ENCODE data around the gene LEFTY2. TPM values are rescaled to one million over a fixed set of nuclear protein-coding genes. Genes with fewer than 3 reads are reported as not detected.

The LEFTY2 gene
- total and polyA plus RNA-seq, 4 donors, result 0.09 to 0.24 TPM; not detected in 2

GRCh38 chr1:225891229-225891972, 49.6 kb downstream of the LEFTY2 start (continued):
- TF ChIP-seq GABPA (IDR thresholded peaks at IDR 0.05 in 1 of 2, conservative IDR thresholded peaks at IDR 0.05 in 1 of 2), result no peak
- TF ChIP-seq, protein P1, sequence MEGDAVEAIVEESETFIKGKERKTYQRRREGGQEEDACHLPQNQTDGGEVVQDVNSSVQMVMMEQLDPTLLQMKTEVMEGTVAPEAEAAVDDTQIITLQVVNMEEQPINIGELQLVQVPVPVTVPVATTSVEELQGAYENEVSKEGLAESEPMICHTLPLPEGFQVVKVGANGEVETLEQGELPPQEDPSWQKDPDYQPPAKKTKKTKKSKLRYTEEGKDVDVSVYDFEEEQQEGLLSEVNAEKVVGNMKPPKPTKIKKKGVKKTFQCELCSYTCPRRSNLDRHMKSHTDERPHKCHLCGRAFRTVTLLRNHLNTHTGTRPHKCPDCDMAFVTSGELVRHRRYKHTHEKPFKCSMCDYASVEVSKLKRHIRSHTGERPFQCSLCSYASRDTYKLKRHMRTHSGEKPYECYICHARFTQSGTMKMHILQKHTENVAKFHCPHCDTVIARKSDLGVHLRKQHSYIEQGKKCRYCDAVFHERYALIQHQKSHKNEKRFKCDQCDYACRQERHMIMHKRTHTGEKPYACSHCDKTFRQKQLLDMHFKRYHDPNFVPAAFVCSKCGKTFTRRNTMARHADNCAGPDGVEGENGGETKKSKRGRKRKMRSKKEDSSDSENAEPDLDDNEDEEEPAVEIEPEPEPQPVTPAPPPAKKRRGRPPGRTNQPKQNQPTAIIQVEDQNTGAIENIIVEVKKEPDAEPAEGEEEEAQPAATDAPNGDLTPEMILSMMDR (IDR thresholded peaks at IDR 0.05; ENCODE audit: low read depth, low read length, missing input control), result no peak
- peak; percentile 36 to 73 for TF ChIP-seq HNF4A (conservative IDR thresholded peaks at IDR 0.05)
- TF ChIP-seq JUND (IDR thresholded peaks at IDR 0.05), result peak in 1 of 2 donors; percentile 50
- no peak for TF ChIP-seq RAD21 (IDR thresholded peaks at IDR 0.05)
- TF ChIP-seq MAX (IDR thresholded peaks at IDR 0.05), result peak; percentile 27

DNA sequence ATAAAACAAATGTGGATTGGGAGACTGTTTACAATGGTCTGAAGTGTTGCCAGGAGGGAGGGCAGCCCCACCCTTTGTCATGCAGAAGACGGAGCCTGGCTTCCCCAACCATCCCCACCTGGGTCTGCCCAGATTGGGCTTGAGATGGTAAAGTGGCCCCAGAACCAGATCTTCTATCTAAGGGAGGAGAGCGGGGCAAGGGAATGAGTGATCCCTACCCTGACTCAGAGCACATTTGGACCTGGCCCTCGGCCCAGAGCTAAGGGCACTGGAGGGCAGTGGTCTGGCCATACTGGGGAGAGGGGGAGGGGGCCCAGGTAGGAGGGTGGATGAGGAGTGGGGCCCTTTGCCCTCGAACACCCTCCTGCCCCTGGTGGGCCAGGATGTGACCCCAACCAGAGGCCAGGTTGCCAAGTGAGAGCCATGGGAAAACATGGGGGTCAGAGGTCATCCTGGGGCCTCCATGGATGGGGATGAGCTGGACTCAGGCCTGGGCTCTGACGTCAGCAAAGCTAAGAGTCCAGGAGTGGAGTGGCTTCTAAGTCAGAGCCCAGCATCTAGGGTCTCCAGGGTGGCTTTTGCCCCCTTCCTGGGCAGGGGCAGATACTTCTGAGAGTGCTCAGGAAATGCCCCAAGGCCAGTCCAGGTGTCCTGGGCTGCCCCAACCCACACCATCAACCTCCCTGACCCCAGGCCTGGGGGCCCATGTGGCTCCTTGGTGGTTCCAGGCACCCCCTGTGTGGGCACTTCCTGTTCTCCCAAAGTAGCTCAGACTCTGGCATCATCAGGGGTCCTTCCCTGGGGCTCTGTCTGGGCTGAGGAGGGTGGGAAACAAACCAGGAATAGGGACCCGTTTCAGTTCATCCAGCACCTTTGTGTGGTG, 50.4 kb downstream of the LEFTY2 start:
- Histone ChIP-seq H3K9me3 (ENCODE audit: control insufficient read depth in 4 of 4, low read length in 3 of 4) (no peaks in the 10 kb centered on the region), H3K9ac (ENCODE audit: low read depth in 1 of 2, low read length in 2 of 2) (no peak overlapping the region), H3K36me3 (ENCODE audit: control insufficient read depth in 4 of 4, insufficient read depth in 3 of 4, low read depth in 1 of 4, low read length in 3 of 4) (no peaks in the 10 kb centered on the region), H3K27me3 (ENCODE audit: control insufficient read depth in 4 of 4, insufficient read depth in 4 of 4, low read length in 3 of 4) (no peaks in the 10 kb centered on the region), H3K4me3 (ENCODE audit: low read depth in 1 of 3, low read length in 3 of 3) (no peak overlapping the region), H3K27ac (ENCODE audit: low read depth in 1 of 2, low read length in 2 of 2) (peak overlapping the region; percentile 55 to 64), H3K4me1 (ENCODE audit: control insufficient read depth in 4 of 4, insufficient read depth in 4 of 4, low read length in 3 of 4) (peaks cover 24 to 47% (median 36%) of the 10 kb centered on the region in 4 donors)
- TF ChIP-seq NR2F2 (IDR thresholded peaks at IDR 0.05) (peak; percentile 71), TAF1 (conservative IDR thresholded peaks at IDR 0.05) (no peak), JUND (IDR thresholded peaks at IDR 0.05) (peak in 1 of 2 donors; percentile 58), HNF4A (conservative IDR thresholded peaks at IDR 0.05) (peak; percentile 38 to 78), RXRA (IDR thresholded peaks at IDR 0.05) (peak; percentile 77 to 93), YY1 (IDR thresholded peaks at IDR 0.05) (peak; percentile 39), SP1 (IDR thresholded peaks at IDR 0.05) (peak; percentile 26)
- TF ChIP-seq, protein P2, sequence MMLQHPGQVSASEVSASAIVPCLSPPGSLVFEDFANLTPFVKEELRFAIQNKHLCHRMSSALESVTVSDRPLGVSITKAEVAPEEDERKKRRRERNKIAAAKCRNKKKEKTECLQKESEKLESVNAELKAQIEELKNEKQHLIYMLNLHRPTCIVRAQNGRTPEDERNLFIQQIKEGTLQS (IDR thresholded peaks at IDR 0.05), result no peak
- TF ChIP-seq, protein P3, sequence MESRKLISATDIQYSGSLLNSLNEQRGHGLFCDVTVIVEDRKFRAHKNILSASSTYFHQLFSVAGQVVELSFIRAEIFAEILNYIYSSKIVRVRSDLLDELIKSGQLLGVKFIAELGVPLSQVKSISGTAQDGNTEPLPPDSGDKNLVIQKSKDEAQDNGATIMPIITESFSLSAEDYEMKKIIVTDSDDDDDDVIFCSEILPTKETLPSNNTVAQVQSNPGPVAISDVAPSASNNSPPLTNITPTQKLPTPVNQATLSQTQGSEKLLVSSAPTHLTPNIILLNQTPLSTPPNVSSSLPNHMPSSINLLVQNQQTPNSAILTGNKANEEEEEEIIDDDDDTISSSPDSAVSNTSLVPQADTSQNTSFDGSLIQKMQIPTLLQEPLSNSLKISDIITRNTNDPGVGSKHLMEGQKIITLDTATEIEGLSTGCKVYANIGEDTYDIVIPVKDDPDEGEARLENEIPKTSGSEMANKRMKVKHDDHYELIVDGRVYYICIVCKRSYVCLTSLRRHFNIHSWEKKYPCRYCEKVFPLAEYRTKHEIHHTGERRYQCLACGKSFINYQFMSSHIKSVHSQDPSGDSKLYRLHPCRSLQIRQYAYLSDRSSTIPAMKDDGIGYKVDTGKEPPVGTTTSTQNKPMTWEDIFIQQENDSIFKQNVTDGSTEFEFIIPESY (IDR thresholded peaks at IDR 0.05), result no peak
- 36% methylated on average over 6 of the region's 6 CpGs for WGBS
- peak; percentile 66 for DNase-seq (ENCODE audit: low spot score)

DNA sequence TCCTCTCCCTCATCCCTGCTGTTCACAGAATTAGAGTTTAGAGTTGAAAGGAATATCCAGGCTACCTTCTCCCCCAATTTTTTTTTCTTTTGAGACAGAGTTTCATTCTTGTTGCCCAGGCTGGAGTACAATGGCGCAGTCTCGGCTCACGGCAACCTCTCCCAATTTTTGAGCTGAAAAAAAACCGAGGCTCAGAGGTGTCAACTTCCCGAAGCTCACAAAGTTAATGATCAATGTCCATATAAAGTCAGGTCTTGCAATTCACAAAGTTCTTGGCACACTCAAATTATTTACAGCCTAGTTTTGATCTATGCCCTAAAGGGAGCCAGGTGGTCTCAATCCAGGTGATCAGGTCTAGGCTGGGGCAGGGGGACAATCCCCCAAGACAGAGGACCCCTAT, 51.3 kb downstream of the LEFTY2 start:
- DNase-seq (ENCODE audit: low spot score), result no peak
- peak overlapping the region; percentile 55 to 64 for H3K27ac ChIP-seq (ENCODE audit: low read depth in 1 of 2, low read length in 2 of 2)
- no peaks in the 10 kb centered on the region for H3K9me3 ChIP-seq (ENCODE audit: control insufficient read depth in 4 of 4, low read length in 3 of 4)
- H3K4me1 ChIP-seq (ENCODE audit: control insufficient read depth in 4 of 4, insufficient read depth in 4 of 4, low read length in 3 of 4), result peaks cover 24 to 47% (median 36%) of the 10 kb centered on the region in 4 donors
- no peaks in the 10 kb centered on the region for H3K27me3 ChIP-seq (ENCODE audit: control insufficient read depth in 4 of 4, insufficient read depth in 4 of 4, low read length in 3 of 4)
- TF ChIP-seq FOXA1 (IDR thresholded peaks at IDR 0.05) (no peak), FOXA2 (IDR thresholded peaks at IDR 0.05) (no peak), MAX (IDR thresholded peaks at IDR 0.05) (peak; percentile 18), SP1 (IDR thresholded peaks at IDR 0.05) (peak; percentile 28), HNF4A (conservative IDR thresholded peaks at IDR 0.05) (peak in 1 of 2 donors; percentile 58), RXRA (IDR thresholded peaks at IDR 0.05) (peak in 1 of 2 donors; percentile 45), TAF1 (conservative IDR thresholded peaks at IDR 0.05) (no peak), RAD21 (IDR thresholded peaks at IDR 0.05) (no peak), YY1 (IDR thresholded peaks at IDR 0.05) (peak; percentile 60), JUND (IDR thresholded peaks at IDR 0.05) (peak in 1 of 2 donors; percentile 27)
- TF ChIP-seq, protein P3 (IDR thresholded peaks at IDR 0.05), result no peak
- TF ChIP-seq, protein P4, sequence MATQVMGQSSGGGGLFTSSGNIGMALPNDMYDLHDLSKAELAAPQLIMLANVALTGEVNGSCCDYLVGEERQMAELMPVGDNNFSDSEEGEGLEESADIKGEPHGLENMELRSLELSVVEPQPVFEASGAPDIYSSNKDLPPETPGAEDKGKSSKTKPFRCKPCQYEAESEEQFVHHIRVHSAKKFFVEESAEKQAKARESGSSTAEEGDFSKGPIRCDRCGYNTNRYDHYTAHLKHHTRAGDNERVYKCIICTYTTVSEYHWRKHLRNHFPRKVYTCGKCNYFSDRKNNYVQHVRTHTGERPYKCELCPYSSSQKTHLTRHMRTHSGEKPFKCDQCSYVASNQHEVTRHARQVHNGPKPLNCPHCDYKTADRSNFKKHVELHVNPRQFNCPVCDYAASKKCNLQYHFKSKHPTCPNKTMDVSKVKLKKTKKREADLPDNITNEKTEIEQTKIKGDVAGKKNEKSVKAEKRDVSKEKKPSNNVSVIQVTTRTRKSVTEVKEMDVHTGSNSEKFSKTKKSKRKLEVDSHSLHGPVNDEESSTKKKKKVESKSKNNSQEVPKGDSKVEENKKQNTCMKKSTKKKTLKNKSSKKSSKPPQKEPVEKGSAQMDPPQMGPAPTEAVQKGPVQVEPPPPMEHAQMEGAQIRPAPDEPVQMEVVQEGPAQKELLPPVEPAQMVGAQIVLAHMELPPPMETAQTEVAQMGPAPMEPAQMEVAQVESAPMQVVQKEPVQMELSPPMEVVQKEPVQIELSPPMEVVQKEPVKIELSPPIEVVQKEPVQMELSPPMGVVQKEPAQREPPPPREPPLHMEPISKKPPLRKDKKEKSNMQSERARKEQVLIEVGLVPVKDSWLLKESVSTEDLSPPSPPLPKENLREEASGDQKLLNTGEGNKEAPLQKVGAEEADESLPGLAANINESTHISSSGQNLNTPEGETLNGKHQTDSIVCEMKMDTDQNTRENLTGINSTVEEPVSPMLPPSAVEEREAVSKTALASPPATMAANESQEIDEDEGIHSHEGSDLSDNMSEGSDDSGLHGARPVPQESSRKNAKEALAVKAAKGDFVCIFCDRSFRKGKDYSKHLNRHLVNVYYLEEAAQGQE (IDR thresholded peaks at IDR 0.05), result peak; percentile 62
- WGBS, result 35% methylated on average over 5 of the region's 5 CpGs
- no peak overlapping the region for H3K4me3 ChIP-seq (ENCODE audit: low read depth in 1 of 3, low read length in 3 of 3)
- no peaks in the 10 kb centered on the region for H3K36me3 ChIP-seq (ENCODE audit: control insufficient read depth in 4 of 4, insufficient read depth in 3 of 4, low read depth in 1 of 4, low read length in 3 of 4)
- H3K9ac ChIP-seq (ENCODE audit: low read depth in 1 of 2, low read length in 2 of 2), result no peak overlapping the region
